GM10248 (cell line): ENCODE measurements around the gene SELENOV.
"Not testable (repeated sequence)": the region's sequence is repeated elsewhere in the genome, so short reads cannot be mapped to it uniquely, and the experiment has no call there.

Experiments used
- CTCF ChIA-PET: fragments of 300-600 bp; sonication (Branson Sonifier 250); formaldehyde crosslinking; extraction: SDS; loops from one replicate; lab custom pipeline; 2021; ENCODE audit warnings: antibody characterized with exemption; lab: Yijun Ruan, JAX
- POLR2A ChIA-PET: fragments of 350-650 bp; sonication (Branson Sonifier 250); formaldehyde crosslinking; extraction: SDS; loops from one replicate; lab custom pipeline; 2020; ENCODE audit warnings: antibody characterized with exemption; lab: Yijun Ruan, JAX
- DNase-seq: peaks from one replicate; pipeline ENCODE4 v3.0.0; 2012; ENCODE audit errors: extremely low spot score
- CTCF ChIP-seq: IDR thresholded peaks from 2 replicates; pipeline ENCODE4 v1.5.1; 2012; ENCODE audit warnings: mild to moderate bottlenecking, low read depth; ENCODE audit errors: extremely low read depth, missing control alignments, control extremely low read depth

SELENOV gene

GRCh38 chr19:39475748-39476147 is 39.2 kb upstream of the SELENOV start:
- CTCF ChIA-PET = interaction anchor here (1.0 to 3.8 kb wide), 7 partner anchors 12 to 58 kb away, joined by 3 to 38 read pairs (median 6); partner anchors contain the start of genes EID2B and SUPT5H

GRCh38 chr19:39479319-39479801 is 35.6 kb upstream of the SELENOV start:
- CTCF ChIA-PET, DNase-seq, POLR2A ChIA-PET: not testable (repeated sequence)

More at GRCh38 chr19:39475748-39476147, 39.2 kb upstream of the SELENOV start:
- no peak for DNase-seq
- TF ChIP-seq CTCF = no peak
- POLR2A ChIA-PET = no interaction called here

- POLR2A ChIA-PET = no interaction called here
- CTCF ChIA-PET = no interaction called here
- no peak for DNase-seq
- no peak for TF ChIP-seq CTCF
Measured at GRCh38 chr19:39479916-39480315, 35.0 kb upstream of the SELENOV start.

- CTCF ChIA-PET = no interaction called here
- peak; percentile 95 for DNase-seq
- TF ChIP-seq CTCF = no peak
- POLR2A ChIA-PET = no interaction called here
Measured at GRCh38 chr19:39480337-39481228, 34.4 kb upstream of the SELENOV start, which contains the start of gene TIMM50. Gene TIMM50 (plus strand): TSS chr19:39480838. CDS start chr19:39480854, 16 bp downstream.

GRCh38 chr19:39481229-39481545 is 33.8 kb upstream of the SELENOV start:
- ChIA-PET CTCF (no interaction called here), POLR2A (no interaction called here)
- DNase-seq = no peak
- TF ChIP-seq CTCF = no peak

GRCh38 chr19:39481676-39482075 is 33.3 kb upstream of the SELENOV start:
- CTCF ChIA-PET = interaction anchor here (1.5 kb wide), 1 partner anchor 10 kb away, joined by 3 read pairs; no protein-coding TSS in a partner anchor

More at GRCh38 chr19:39481676-39482075, 33.3 kb upstream of the SELENOV start:
- POLR2A ChIA-PET = interaction anchor here (0.7 kb wide), 1 partner anchor 22 kb away, joined by 5 read pairs; no protein-coding TSS in a partner anchor
- no peak for TF ChIP-seq CTCF
- DNase-seq = no peak
